Lung microvascular endothelial cell (primary cell): ENCODE measurements around the gene C6. TPM values are rescaled to one million over a fixed set of nuclear protein-coding genes. Genes with fewer than 3 reads are reported as not detected.
"Not testable (repeated sequence)": the region's sequence is repeated elsewhere in the genome, so short reads cannot be mapped to it uniquely, and the experiment has no call there.

Experiments used
- DNase-seq, 2 donors: peaks; one replicate each; pipeline versions ENCODE4 v3.0.0 to v3.0.0-alpha.2; 2010; ENCODE audit warnings: low read depth in 2 of 2
- total RNA-seq: library from RNA; depleted of rRNA; stranded (reverse); fragments of >200 nt; gene quantifications from 2 replicates; pipeline ENCODE4 v1.2.1, GENCODE V29; 2014

The C6 gene
- total RNA-seq, 1 donor from 2014 or later = not detected

- no peak for DNase-seq
These were observed 12.8 kb downstream of the C6 start for GRCh38 chr5:41200506-41200905.

GRCh38 chr5:41199660-41200059 lies 13.7 kb downstream of the C6 start:
- DNase-seq = no peak

GRCh38 chr5:41196197-41196596 lies 17.1 kb downstream of the C6 start:
- DNase-seq = no peak

- DNase-seq = no peak
These were observed 18.1 kb downstream of the C6 start for GRCh38 chr5:41195228-41195627.

- no peak for DNase-seq
These were observed 19.0 kb downstream of the C6 start for GRCh38 chr5:41194339-41194738.

- DNase-seq = peak in 1 of 2 donors; percentile 60
These were observed 19.7 kb downstream of the C6 start for GRCh38 chr5:41193456-41194205.

DNA sequence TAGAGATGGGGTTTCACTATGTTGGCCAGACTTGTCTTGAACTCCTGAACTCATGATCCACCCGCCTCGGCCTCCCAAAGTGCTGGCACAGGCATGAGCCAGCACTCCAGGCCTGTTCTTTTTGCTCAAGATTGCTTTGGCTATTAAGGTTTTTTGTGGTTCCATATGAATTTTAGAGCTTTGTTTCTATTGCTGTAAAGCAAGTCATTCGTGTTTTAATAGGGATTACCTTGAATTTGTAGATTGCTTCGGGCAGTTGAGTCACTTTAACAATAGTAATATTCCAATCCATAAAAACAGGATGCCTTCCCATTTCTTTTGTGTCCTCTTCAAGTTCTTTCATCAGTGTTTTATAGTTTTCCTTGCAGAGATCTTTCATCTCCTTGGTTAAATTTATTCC lies 22.1 kb downstream of the C6 start:
- DNase-seq = no peak

- DNase-seq = no peak
These were observed 27.2 kb downstream of the C6 start for GRCh38 chr5:41186143-41186542.

GRCh38 chr5:41183331-41183730 lies 30.0 kb downstream of the C6 start:
- not testable (repeated sequence) for DNase-seq

GRCh38 chr5:41182666-41183065 lies 30.7 kb downstream of the C6 start:
- DNase-seq = no peak

GRCh38 chr5:41181691-41182564 lies 31.4 kb downstream of the C6 start:
- DNase-seq = no peak

DNA sequence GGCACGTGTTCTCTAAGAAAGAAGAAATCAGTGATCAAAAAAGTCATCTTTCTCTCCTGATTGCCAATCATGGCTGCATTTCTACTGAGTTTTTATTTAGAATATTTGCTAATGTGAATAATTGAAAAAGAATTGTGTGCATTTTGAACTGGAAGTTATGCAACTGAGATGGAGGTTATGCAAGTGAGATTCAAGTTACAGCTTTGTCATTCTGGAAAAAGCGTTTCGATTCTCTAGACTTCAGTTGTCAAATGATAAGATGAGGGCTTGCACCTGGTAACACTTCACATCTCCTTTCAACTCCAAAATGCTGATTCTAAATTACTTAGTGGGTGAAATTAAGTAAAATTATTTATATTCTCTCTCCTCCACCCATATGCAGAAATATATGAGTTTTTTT lies 36.4 kb downstream of the C6 start:
- DNase-seq = no peak

DNA sequence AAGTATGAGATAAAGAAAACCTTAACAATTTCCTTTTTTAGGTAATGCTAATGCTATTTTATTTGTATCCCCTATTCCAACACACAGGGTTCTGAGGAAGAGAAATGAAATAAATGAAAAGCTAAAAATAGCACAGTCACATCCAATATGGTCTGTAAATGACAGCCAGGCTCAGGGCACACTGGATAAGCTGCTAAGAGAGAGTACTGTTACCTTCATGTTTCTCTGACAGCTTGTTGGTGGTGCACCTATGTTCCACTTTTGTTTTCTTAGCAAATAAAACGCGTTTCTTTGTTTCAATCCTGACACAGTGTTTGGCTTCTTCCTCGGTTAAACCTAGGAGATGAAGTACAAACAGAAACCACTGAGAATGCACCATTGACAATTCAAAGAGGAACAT lies 41.3 kb downstream of the C6 start:
- no peak for DNase-seq

DNA sequence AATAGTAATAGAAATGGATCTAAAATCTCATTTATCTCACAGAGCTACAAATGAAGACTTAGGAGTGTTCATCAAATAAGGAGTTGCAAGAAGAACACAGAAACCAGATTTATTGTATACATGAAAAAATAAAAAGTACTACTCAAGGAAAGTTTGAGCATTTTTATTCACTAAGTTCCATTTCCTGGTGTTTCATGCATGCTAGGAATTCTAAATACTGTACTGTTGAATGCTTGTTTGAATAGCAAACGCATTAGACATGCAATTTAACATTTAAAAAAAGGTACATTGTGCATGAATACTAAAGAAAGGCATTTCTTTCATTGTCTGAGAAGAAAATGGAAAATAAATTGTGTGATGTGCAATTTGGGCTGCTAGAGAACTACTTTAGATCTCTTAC lies 52.1 kb downstream of the C6 start:
- DNase-seq = no peak

GRCh38 chr5:41157272-41157894 lies 55.9 kb downstream of the C6 start:
- peak in 1 of 2 donors; percentile 4 for DNase-seq

GRCh38 chr5:41156739-41157138 lies 56.6 kb downstream of the C6 start:
- DNase-seq = no peak

DNA sequence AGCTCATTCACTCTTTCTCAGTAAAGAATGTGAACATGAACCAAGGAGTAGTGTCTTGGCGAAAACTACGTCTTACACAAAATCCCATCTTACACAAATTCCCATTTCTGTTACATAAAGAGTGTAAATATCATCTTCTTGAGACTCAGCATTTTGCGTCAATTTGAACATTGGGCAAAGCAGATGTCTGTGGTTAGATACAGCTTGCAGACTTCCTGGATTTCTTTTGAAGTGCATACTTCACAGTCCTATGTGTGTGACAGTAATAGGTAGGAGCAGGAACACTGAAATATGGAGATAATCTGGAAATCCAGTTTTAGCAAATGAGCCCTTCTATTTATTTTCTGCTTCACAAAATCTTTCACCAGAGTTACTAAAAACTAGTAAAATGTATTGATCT lies 58.8 kb downstream of the C6 start:
- DNase-seq = no peak

DNA sequence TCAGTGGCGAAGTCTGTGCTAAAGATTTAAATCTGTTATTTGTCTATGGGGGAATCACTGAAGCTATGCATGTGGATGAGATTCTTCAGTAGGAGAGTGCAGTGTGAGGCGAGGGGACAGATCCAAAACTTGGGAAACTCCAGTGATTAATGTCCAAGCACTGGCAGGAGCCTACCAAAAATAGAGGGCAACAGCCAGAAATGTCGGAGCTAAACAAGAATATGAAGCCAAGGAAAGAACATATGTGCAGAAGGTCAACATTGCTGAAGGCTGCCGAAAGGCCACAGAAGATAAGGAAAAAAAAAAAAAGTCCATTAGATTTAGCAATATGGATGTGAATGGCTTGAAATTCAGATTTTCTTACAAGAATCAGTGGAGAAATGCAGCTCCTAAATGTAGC lies 61.8 kb downstream of the C6 start:
- DNase-seq = no peak

GRCh38 chr5:41148448-41148847 lies 64.9 kb downstream of the C6 start:
- DNase-seq = no peak

DNA sequence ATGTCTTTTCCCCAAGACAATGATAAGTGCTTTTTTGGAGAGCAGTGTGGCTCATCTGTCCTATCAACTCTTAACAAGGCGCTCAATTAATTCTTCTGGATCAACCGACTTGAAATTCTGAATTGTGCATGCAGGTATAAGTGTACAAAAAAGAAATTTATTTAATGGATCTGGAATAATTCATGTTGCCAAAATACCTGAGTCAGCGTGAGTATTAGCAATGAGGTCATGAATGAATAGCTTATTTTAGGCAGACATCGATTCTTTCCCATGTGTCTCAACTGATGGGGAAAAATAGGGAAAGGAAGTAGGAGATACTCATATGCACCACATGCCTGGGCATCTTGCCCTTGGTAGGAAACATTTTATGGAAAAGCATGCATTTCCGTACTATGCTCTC lies 68.0 kb downstream of the C6 start:
- DNase-seq = no peak

DNA sequence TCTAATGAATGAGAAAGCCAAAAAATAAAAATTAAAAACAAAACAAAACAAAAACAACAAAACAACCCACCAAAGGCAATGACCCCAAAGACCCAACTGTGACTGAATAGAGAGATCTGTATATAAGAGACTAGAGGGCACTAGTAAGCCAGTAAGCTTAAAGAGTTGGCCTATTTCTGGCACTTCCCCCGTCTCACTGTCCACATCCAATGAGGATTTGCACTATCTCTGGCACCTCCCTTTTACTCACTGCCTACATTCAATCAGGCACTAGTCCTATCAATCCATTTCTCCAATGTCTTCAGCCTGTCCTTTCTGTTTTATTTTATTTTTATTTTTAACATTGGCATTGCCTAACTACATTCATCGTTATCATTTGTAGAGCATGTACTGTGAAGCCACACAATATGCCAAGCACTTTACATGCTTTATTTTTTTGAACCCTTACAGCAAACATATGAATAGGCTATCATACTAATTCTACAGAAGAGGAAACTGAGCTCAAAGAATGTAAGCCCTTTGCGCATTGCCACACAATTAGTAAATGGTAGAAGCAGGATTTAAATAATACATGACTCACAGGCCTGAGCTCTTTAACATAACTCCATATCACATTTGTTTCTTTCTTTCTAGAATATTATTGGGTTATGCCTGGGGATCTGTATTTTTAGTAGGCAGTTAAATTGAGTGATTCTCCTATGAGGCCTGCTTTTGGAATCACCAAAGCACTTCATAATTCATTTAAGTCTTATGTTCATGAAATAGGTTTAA lies 70.0 kb downstream of the C6 start:
- DNase-seq = no peak
